ENCODE data around the gene MRPL27. TPM values are rescaled to one million over a fixed set of nuclear protein-coding genes. Genes with fewer than 3 reads are reported as not detected.

The MRPL27 gene
- total RNA-seq, 6 donors from 2014 or later: 7.3 to 59.1 (median 50.6) TPM

DNA sequence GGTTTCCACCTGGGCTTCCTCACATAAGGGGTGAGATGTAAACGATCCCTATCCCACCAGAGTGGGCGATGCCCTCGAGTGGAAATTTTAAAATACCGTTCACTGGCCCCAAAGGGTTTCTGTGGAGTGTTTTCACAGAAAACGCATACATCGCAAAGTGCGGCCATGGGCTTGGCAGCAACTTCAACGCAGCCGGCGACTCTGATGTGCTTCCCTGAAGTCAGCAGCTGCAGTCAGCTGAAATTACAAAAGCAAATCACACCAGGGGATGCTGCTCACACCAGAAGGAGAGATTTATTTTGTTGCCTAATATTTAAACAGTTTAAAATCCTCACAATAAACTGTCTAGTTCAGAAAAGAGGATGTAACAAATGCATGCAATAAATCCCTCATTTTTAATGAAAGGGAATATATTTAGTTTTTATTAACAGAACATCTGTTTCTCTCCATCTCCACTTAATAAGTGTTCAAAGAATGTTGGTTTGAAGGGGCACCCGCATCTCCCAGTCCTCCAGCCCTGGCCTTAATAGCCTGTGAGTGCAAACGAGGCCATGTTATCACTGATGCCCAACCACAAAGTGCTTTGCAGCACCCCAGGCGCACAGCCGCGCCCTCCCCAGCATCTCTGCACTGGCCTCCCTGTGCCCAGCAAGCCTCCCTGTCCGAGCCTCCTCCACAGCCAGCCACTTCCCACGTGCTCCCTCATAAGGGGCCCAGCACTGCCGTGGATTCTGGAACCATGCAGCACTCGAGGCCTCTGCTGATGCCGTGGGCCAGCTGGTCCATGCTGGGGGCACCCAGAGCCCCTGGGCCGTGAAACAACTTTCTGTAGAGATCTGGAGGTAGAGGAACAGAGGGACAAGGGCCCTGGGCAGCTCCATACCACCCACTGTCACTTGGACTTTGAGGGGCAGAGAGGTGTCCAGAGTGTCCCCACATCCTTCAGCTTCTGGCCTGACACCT, 44.3 kb downstream of the MRPL27 start:
- ATAC-seq (ENCODE audit: low FRiP score in 2 of 2) (no peak), DNase-seq (peak in 1 of 2 donors; percentile 55)
- 73 to 78% methylated on average over 21 of the region's 21 CpGs for WGBS, 2 donors
- Histone ChIP-seq H3K4me3 (no peak overlapping the region), H3K4me1 (no peaks in the 10 kb centered on the region), H3K9me3 (no peaks in the 10 kb centered on the region), H3K36me3 (no peaks in the 10 kb centered on the region), H3K27ac (no peak overlapping the region), H3K27me3 (no peaks in the 10 kb centered on the region)
- TF ChIP-seq POLR2AphosphoS5 (IDR thresholded peaks at IDR 0.05): no peak
- no peak for TF ChIP-seq POLR2A (IDR thresholded peaks at IDR 0.05)
- TF ChIP-seq, protein P1, sequence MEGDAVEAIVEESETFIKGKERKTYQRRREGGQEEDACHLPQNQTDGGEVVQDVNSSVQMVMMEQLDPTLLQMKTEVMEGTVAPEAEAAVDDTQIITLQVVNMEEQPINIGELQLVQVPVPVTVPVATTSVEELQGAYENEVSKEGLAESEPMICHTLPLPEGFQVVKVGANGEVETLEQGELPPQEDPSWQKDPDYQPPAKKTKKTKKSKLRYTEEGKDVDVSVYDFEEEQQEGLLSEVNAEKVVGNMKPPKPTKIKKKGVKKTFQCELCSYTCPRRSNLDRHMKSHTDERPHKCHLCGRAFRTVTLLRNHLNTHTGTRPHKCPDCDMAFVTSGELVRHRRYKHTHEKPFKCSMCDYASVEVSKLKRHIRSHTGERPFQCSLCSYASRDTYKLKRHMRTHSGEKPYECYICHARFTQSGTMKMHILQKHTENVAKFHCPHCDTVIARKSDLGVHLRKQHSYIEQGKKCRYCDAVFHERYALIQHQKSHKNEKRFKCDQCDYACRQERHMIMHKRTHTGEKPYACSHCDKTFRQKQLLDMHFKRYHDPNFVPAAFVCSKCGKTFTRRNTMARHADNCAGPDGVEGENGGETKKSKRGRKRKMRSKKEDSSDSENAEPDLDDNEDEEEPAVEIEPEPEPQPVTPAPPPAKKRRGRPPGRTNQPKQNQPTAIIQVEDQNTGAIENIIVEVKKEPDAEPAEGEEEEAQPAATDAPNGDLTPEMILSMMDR (IDR thresholded peaks at IDR 0.05): no peak

DNA sequence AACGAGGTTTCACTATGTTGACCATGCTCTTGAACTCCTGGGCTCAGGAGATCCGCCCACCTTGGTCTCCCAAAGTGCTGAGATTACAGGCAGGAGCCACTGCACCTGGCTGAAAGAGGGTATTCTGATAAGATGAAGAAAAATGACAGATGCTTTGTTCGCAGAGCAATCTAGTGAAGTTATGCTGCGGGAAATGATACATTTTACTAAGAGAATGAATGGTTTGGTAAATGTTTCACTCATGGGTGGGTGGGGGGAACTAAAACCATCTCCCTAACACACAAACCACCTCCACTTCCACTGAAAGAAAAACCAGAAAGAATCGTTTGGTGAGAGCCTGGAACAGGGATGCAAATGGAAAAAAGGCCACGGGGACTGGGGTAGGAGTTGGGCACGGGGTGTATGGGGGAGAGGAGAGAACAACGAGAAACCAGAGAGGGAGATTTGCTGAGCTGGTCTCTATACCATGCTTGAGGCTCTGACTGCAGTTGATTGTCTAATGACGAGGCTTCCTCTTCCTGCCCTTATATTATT, 46.1 kb downstream of the MRPL27 start:
- no peaks in the 10 kb centered on the region for H3K27me3 ChIP-seq
- no peak for ATAC-seq (ENCODE audit: low FRiP score in 2 of 2)
- no peaks in the 10 kb centered on the region for H3K36me3 ChIP-seq
- H3K27ac ChIP-seq: no peak overlapping the region
- H3K4me1 ChIP-seq: no peaks in the 10 kb centered on the region
- WGBS, 2 donors: 52 to 64% methylated on average over 9 of the region's 9 CpGs
- TF ChIP-seq POLR2AphosphoS5 (IDR thresholded peaks at IDR 0.05) (no peak), POLR2A (IDR thresholded peaks at IDR 0.05) (no peak), EP300 (IDR thresholded peaks at IDR 0.05) (no peak)
- TF ChIP-seq, protein P1 (IDR thresholded peaks at IDR 0.05): no peak
- DNase-seq: no peak
- H3K4me3 ChIP-seq: no peak overlapping the region
- no peaks in the 10 kb centered on the region for H3K9me3 ChIP-seq

GRCh38 chr17:50325906-50326305, 47.1 kb downstream of the MRPL27 start:
- Histone ChIP-seq H3K4me3 (no peak overlapping the region), H3K27me3 (no peaks in the 10 kb centered on the region), H3K36me3 (no peaks in the 10 kb centered on the region), H3K27ac (no peak overlapping the region), H3K9me3 (no peaks in the 10 kb centered on the region), H3K4me1 (no peaks in the 10 kb centered on the region)
- ATAC-seq (ENCODE audit: low FRiP score in 2 of 2) (no peak), DNase-seq (no peak)
- TF ChIP-seq POLR2AphosphoS5 (IDR thresholded peaks at IDR 0.05) (no peak), EP300 (IDR thresholded peaks at IDR 0.05) (no peak), POLR2A (IDR thresholded peaks at IDR 0.05) (no peak)
- TF ChIP-seq, protein P1 (IDR thresholded peaks at IDR 0.05): no peak
- WGBS, 2 donors: 59 to 71% methylated on average over 3 to 4 of the region's 4 CpGs

- 58 to 62% methylated on average over 5 of the region's 5 CpGs for WGBS, 2 donors
- Histone ChIP-seq H3K36me3 (no peaks in the 10 kb centered on the region), H3K27me3 (no peaks in the 10 kb centered on the region), H3K4me3 (no peak overlapping the region), H3K9me3 (no peaks in the 10 kb centered on the region), H3K27ac (no peak overlapping the region), H3K4me1 (no peaks in the 10 kb centered on the region)
- DNase-seq: no peak
- ATAC-seq (ENCODE audit: low FRiP score in 2 of 2): no peak
- TF ChIP-seq POLR2A (IDR thresholded peaks at IDR 0.05) (no peak), EP300 (IDR thresholded peaks at IDR 0.05) (no peak), POLR2AphosphoS5 (IDR thresholded peaks at IDR 0.05) (no peak)
- TF ChIP-seq, protein P1 (IDR thresholded peaks at IDR 0.05): no peak
Observed at GRCh38 chr17:50323060-50323459, 49.9 kb downstream of the MRPL27 start.

All from upper lobe of left lung (tissue), 6 donors.